Keratinocyte (primary cell): ENCODE measurements around the gene U2AF1L4. TPM values are rescaled to one million over a fixed set of nuclear protein-coding genes. Genes with fewer than 3 reads are reported as not detected.

ENCODE experiments used
- DNase-seq: peaks from one replicate; pipeline ENCODE4 v3.0.0-alpha.2; 2011; ENCODE audit warnings: low read depth, missing footprints, low spot score
- FAIRE-seq: peaks from 2 replicates; lab custom pipeline; 2011; peaks lifted over from hg19 to GRCh38; lab: Jason Lieb, UNC
- H2AFZ ChIP-seq: 2 replicates; pipeline ENCODE4 v1.6.0; 2012; ENCODE audit warnings: low read length, control low read depth, inconsistent platforms; ENCODE audit not compliant: control insufficient read depth
- H3K27ac ChIP-seq: 2 replicates; pipeline ENCODE4 v1.5.1; 2011; ENCODE audit warnings: low read length; ENCODE audit not compliant: control insufficient read depth, insufficient read depth
- H3K27me3 ChIP-seq: 3 replicates; pipeline ENCODE4 v1.6.0; 2011; ENCODE audit warnings: low read length; ENCODE audit not compliant: control insufficient read depth, insufficient read depth; ENCODE audit errors: extremely low read depth
- H3K36me3 ChIP-seq, 2 experiments: 2 replicates in 1 of 2; 3 replicates in 1 of 2; pipeline ENCODE4 v1.5.1; 2011; ENCODE audit warnings: low read length in 2 of 2, mild to moderate bottlenecking in 1 of 2; ENCODE audit not compliant: control insufficient read depth in 2 of 2, insufficient read depth in 2 of 2; ENCODE audit errors: extremely low read depth in 1 of 2
- H3K4me1 ChIP-seq: 3 replicates; pipeline ENCODE4 v1.5.1; 2011; ENCODE audit warnings: low read length; ENCODE audit not compliant: control insufficient read depth, insufficient read depth; ENCODE audit errors: extremely low read depth
- H3K4me2 ChIP-seq: 3 replicates; pipeline ENCODE4 v1.6.0; 2011; ENCODE audit warnings: low read depth, low read length; ENCODE audit not compliant: control insufficient read depth, insufficient read depth; ENCODE audit errors: extremely low read depth
- H3K4me3 ChIP-seq, 3 experiments: fragments of 200-600 bp in 1 of 3; sonication (generic) in 1 of 3; 2 replicates in 2 of 3; 3 replicates in 1 of 3; pipeline ENCODE4 v1.5.1; 2011 to 2016; ENCODE audit warnings: low read length in 3 of 3, mild to moderate bottlenecking in 3 of 3, control low read depth in 2 of 3, inconsistent platforms in 1 of 3, low read depth in 1 of 3, mixed read lengths in 1 of 3, mixed run types in 1 of 3, moderate library complexity in 1 of 3; ENCODE audit not compliant: control insufficient read depth in 2 of 3, insufficient read depth in 2 of 3; ENCODE audit errors: extremely low read depth in 1 of 3
- H3K79me2 ChIP-seq: 2 replicates; pipeline ENCODE4 v1.6.0; 2012; ENCODE audit warnings: low read length; ENCODE audit not compliant: control insufficient read depth, insufficient read depth
- H3K9ac ChIP-seq: 3 replicates; pipeline ENCODE4 v1.6.0; 2011; ENCODE audit warnings: low read length; ENCODE audit not compliant: control insufficient read depth, insufficient read depth; ENCODE audit errors: extremely low read depth
- H3K9me1 ChIP-seq: 3 replicates; pipeline ENCODE4 v1.6.0; 2011; ENCODE audit warnings: low read length; ENCODE audit not compliant: control insufficient read depth, insufficient read depth; ENCODE audit errors: extremely low read depth
- H3K9me3 ChIP-seq: 2 replicates; pipeline ENCODE4 v1.5.1; 2012; ENCODE audit warnings: low read depth, low read length; ENCODE audit not compliant: control insufficient read depth
- H4K20me1 ChIP-seq: 3 replicates; pipeline ENCODE4 v1.6.0; 2011; ENCODE audit warnings: low read length; ENCODE audit not compliant: control insufficient read depth, insufficient read depth; ENCODE audit errors: extremely low read depth
- CTCF ChIP-seq, 3 experiments: IDR thresholded peaks in 1 of 3; conservative IDR thresholded peaks in 1 of 3; optimal IDR thresholded peaks in 1 of 3; 2 replicates in 2 of 3; 3 replicates in 1 of 3; pipeline versions ENCODE3 to v1.5.1; 2011; ENCODE audit warnings: low read length in 3 of 3, mild to moderate bottlenecking in 3 of 3, moderate library complexity in 2 of 3, control low read depth in 1 of 3, inconsistent platforms in 1 of 3; ENCODE audit not compliant: insufficient read depth in 2 of 3; ENCODE audit errors: extremely low read depth in 1 of 3
- EZH2 ChIP-seq: IDR thresholded peaks from one replicate; pipeline ENCODE4 v1.6.1; 2012; ENCODE audit warnings: inconsistent platforms, mild to moderate bottlenecking, low read length, moderate library complexity
- dilution Hi-C: fragments of 300-500 bp; cut with MboI; formaldehyde crosslinking; loops from one replicate; pipeline ENCODE4 v1.7.0; 2020; ENCODE audit warnings: low sequenced_read_pairs; ENCODE audit not compliant: extremely low pct_ligation_motif_present
- polyA plus RNA-seq, 5 experiments: library from polyadenylated mRNA; depleted of rRNA in 3 of 5; stranded (reverse) in 3 of 5; stranded (forward) in 1 of 5; unstranded in 1 of 5; fragments of >200 nt; gene quantifications; 1 replicate in 1 of 5; 2 replicates in 3 of 5; 3 replicates in 1 of 5; pipeline versions ENCODE4 v1.2.1 to v1.2.3, GENCODE V29; 2011 to 2012; ENCODE audit warnings: missing spikeins in 2 of 5, low read depth in 1 of 5, low replicate concordance in 1 of 5

Gene U2AF1L4
- polyA plus RNA-seq, 1 donor (not counting 4 experiments of a cell fraction or from before 2014, with no cell fraction given) = 8.9 TPM

- H3K9me3 ChIP-seq = no peaks in the 10 kb centered on the region
- TF ChIP-seq CTCF (optimal IDR thresholded peaks at IDR 0.05 in 1 of 3, IDR thresholded peaks at IDR 0.05 in 1 of 3, conservative IDR thresholded peaks at IDR 0.05 in 1 of 3; ENCODE audit: extremely low read depth in 1 of 3, insufficient read depth in 2 of 3, low read length in 3 of 3) = no peak
- no peak for TF ChIP-seq EZH2
- H3K27ac ChIP-seq = no peak overlapping the region
- H3K4me3 ChIP-seq = no peak overlapping the region
- H4K20me1 ChIP-seq = peaks cover 6% of the 10 kb centered on the region
- no peak overlapping the region for H3K9ac ChIP-seq
- no peak overlapping the region for H2AFZ ChIP-seq
- FAIRE-seq (no peak), DNase-seq (no peak)
- H3K4me2 ChIP-seq = no peak overlapping the region
- H3K4me1 ChIP-seq = no peaks in the 10 kb centered on the region
- H3K27me3 ChIP-seq = no peaks in the 10 kb centered on the region
- H3K79me2 ChIP-seq = peaks cover 2% of the 10 kb centered on the region
- H3K9me1 ChIP-seq = no peaks in the 10 kb centered on the region
- dilution Hi-C loops = no loop called here
- H3K36me3 ChIP-seq = peaks cover 64 to 74% of the 10 kb centered on the region in 2 experiments
Measured at GRCh38 chr19:35731779-35732405, 13.3 kb downstream of the U2AF1L4 start.

- FAIRE-seq (no peak), DNase-seq (no peak)
- Histone ChIP-seq H3K27ac (no peak overlapping the region), H3K9me1 (no peaks in the 10 kb centered on the region), H3K9me3 (no peaks in the 10 kb centered on the region), H3K9ac (no peak overlapping the region), H3K36me3 (peaks cover 61 to 71% of the 10 kb centered on the region in 2 experiments), H4K20me1 (peaks cover 3% of the 10 kb centered on the region), H3K4me3 (no peak overlapping the region), H3K4me1 (no peaks in the 10 kb centered on the region), H3K27me3 (no peaks in the 10 kb centered on the region), H3K4me2 (no peak overlapping the region), H3K79me2 (peaks cover 2% of the 10 kb centered on the region), H2AFZ (no peak overlapping the region)
- dilution Hi-C loops = no loop called here
- TF ChIP-seq EZH2 (no peak), CTCF (optimal IDR thresholded peaks at IDR 0.05 in 1 of 3, IDR thresholded peaks at IDR 0.05 in 1 of 3, conservative IDR thresholded peaks at IDR 0.05 in 1 of 3; ENCODE audit: extremely low read depth in 1 of 3, insufficient read depth in 2 of 3, low read length in 3 of 3) (no peak)
Measured at GRCh38 chr19:35731353-35731752, 13.9 kb downstream of the U2AF1L4 start.
